ENCODE results near the gene TRIP13.

TRIP13 gene

DNA sequence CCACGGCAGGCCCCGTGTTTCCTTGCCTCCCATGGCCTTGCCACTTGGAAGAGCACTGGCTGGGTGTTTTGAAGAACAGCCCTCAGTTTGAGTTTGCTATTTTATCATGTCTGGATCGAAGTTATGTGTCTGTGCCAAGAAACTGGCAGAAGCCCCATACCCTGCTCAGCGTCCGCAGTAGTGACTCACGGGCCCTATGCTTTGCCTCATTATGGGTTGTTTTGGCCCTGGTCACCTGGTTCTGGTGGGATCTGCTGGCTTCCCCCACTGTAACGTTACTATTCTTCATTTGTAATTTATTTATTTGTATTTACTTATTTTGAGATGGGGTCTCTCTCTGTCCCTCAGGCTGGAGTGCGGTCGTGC, 73.6 kb downstream of the TRIP13 start:
- TF ChIP-seq, protein P1, sequence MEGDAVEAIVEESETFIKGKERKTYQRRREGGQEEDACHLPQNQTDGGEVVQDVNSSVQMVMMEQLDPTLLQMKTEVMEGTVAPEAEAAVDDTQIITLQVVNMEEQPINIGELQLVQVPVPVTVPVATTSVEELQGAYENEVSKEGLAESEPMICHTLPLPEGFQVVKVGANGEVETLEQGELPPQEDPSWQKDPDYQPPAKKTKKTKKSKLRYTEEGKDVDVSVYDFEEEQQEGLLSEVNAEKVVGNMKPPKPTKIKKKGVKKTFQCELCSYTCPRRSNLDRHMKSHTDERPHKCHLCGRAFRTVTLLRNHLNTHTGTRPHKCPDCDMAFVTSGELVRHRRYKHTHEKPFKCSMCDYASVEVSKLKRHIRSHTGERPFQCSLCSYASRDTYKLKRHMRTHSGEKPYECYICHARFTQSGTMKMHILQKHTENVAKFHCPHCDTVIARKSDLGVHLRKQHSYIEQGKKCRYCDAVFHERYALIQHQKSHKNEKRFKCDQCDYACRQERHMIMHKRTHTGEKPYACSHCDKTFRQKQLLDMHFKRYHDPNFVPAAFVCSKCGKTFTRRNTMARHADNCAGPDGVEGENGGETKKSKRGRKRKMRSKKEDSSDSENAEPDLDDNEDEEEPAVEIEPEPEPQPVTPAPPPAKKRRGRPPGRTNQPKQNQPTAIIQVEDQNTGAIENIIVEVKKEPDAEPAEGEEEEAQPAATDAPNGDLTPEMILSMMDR (IDR thresholded peaks at IDR 0.05), result no peak
- no peak for TF ChIP-seq ZFX (IDR thresholded peaks at IDR 0.05; ENCODE audit: borderline replicate concordance)
- no peak overlapping the region for H3K27ac ChIP-seq

DNA sequence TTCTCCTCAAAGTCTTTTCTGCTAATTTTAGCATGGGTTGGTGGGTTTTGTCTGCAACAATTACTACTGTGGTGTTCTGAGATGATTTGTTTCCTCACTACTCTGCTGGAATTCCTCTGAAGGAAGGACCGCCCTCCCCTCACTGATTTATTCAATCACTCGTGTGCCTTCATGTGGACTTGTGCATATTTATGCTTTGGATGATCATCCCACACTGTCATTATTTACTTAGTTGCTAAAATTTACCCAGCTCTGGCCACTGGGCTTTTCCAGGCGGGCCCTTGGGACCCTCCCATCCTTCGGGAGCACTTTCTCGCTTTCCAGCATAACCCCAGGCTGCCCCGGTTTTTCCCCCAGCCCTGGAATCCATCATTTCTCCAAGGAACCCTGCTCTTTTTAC, 74.3 kb downstream of the TRIP13 start:
- H3K27ac ChIP-seq, result no peak overlapping the region
- TF ChIP-seq, protein P1 (IDR thresholded peaks at IDR 0.05), result no peak
- TF ChIP-seq ZFX (IDR thresholded peaks at IDR 0.05; ENCODE audit: borderline replicate concordance), result no peak

Measured in 22Rv1 (cell line).